Middle frontal gyrus (tissue), 1 donor: ENCODE data around the gene MED12L.

Experiments used
- DNase-seq: peaks from one replicate; pipeline ENCODE4 v3.0.0-alpha.2; 2015; ENCODE audit warnings: low spot score; ENCODE audit errors: extremely low spot score

MED12L gene

DNA sequence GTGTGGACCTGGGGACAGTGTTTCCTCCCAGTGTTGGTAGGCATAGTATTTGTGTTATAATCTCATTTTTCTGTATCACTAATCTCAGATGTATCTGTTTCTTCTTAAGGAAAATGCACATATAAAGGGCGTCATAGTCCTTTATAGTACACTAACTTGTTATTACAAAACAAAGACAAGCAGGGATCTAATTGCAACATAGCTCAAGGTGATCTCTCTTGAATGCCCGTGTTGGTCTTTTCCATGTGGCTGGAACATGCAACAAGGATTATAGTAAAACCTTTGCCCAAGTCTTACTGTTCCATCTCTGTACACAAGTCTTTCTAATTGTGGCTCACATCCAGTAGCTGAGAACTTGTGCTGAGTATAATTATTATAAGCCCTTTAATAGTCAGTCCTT lies 234.7 kb downstream of the MED12L start:
- DNase-seq, result no peak

GRCh38 chr3:151321526-151321925 lies 236.1 kb downstream of the MED12L start:
- DNase-seq, result no peak

DNA sequence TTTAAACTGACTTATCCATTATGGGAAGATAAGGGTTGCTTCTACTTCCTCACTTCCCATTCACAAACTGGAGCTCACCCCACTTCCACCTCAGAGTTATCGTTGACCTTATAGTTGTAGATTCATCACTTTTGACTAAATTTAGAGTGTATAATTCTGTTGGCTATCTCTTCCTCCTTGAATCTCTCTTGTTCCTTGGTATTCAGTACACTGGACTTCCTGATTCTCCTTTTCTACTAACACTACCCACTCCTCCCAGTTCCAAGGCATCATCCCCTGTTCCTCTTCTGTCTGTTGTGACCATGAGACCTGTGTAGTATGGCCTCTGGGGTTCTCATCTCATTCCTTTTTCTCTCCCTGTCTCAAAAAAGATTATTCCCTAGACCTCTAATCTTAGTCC lies 237.0 kb downstream of the MED12L start:
- DNase-seq, result no peak

- DNase-seq, result no peak
Measured at GRCh38 chr3:151327571-151328198, 242.2 kb downstream of the MED12L start.

- no peak for DNase-seq
Measured at GRCh38 chr3:151328298-151328995, 243.0 kb downstream of the MED12L start.

GRCh38 chr3:151329363-151329762 lies 243.9 kb downstream of the MED12L start, which contains the start of gene P2RY13:
TSS of gene P2RY13 (minus strand) at chr3:151329549. CDS start at chr3:151329528, 21 bp downstream.
- no peak for DNase-seq

DNA sequence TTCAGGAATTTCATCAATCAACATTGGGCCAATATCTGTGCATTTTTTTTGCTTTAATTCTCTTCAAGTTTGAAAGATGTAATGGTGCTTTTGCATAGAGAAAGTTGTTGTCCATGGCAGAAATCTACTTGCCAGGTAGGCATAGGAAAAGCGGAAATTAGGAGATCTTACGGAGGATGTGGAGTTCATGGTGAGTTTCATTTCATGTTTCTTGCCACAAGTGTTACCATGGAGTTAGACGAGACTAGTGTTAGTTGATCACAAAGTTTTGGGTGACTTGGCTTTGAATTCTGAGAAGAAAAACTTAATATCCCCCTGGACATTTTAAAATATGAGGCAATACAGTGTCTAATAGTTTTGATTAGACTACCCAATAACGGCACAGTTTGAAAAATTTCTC lies 244.9 kb downstream of the MED12L start:
- no peak for DNase-seq

GRCh38 chr3:151330899-151331298 lies 245.4 kb downstream of the MED12L start:
- DNase-seq, result no peak

GRCh38 chr3:151331696-151332095 lies 246.2 kb downstream of the MED12L start:
- no peak for DNase-seq

GRCh38 chr3:151345859-151346258 lies 260.4 kb downstream of the MED12L start:
- no peak for DNase-seq

DNA sequence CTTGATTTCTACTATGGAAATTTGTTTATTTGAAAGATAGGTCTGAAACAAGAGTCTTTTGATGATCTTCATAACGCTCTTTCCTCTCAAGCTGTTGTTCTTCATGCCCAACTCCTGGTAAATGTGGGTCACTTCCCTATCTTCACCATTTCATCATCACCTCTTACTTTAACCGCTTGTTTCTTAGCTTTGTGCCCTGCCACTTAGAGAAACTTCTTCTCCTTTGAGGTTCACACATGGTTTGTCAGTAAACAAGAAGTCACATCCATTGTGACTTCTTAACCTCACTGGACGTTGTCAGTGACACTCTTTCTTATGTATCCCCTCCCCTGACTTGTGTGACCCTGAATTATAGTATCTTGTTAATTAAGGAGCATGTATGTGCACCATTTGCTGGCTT lies 260.8 kb downstream of the MED12L start:
- DNase-seq, result no peak

- no peak for DNase-seq
Measured at GRCh38 chr3:151347432-151347831, 262.0 kb downstream of the MED12L start.

DNA sequence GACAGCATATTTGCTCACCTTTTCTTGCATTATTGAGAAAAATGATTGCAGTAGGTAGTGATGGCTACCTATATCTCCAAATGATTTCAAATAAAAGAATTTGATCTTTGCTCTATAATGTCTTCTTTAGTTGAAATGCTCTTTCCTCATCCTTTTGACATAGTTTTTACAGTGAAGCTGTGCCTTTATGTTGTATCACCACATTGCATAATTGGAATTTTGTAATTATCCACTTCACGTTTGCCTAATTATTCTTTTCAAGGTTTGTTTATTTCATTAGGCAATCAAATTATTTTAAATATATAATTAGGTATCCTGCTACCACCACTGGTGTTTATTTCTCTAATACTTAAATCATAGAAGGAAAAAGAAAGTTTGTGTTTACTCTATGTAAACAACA lies 265.2 kb downstream of the MED12L start:
- DNase-seq, result no peak

DNA sequence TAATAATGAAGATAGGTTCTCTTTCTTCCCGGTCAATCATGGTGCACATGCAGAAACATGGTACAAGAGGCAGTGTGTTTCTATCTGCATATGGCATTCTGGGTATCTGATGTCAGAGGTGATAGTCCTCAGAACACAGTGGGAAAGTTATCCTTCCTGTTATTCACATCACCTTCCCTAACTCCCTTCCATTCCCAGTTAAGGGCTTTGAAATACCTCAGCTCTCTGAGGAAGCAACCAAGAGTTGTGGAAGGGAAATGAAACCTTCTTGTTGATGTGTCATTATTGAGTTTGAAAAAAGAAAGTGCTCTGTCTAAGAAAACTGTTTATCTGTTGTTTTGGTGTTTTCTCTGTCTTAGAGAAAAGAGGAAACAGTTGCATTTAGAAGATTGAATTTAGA lies 265.8 kb downstream of the MED12L start:
- DNase-seq, result no peak

GRCh38 chr3:151351648-151352047 lies 266.2 kb downstream of the MED12L start:
- no peak for DNase-seq

DNA sequence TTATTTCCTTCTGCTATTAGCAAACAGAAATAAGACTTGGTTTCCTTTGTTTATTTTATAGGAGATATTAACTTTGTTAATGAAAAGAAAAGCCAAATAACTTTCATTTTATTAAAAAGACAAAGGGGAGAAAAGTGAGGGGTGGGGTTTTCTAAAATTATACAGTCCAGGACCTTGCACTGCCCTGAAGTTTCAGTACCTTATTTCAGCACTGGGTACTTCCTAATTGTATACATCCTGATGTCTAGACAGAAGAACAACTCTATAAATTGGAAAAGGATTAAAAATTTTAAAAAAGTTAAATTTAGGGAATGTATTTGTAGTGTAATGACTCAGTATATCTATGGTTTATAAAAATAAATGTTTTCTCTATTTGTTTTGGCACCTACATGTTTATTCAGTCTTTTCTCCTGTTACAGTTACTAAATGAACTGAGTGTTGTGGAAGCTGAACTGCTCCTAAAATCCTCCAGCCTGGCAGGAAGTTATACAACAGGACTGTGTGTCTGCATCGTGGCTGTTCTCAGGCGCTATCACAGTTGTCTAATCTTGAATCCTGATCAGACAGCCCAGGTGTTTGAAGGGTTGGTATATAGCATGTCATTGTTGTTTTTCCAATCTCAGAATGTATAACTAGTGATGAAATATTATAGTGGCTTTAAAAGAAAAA lies 271.5 kb downstream of the MED12L start:
- peak; percentile 28 for DNase-seq

DNA sequence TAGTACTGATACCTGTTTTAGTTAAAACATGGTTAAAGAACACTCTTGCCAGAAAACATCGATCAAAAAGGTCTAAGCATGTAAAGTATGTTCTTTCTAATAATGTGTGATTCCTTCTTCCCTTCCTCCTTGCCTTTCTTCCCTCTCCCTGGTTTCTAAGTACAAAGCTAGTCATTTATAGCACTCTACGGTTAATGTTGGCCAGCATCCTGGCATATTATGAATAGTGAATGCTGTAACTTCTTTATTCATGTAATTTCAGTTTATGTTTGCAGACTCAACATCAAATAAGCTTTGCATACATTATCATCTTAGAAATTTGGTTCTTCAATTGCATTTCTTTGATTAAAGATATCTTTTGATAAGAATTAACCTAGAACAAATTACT lies 272.0 kb downstream of the MED12L start:
- no peak for DNase-seq

- DNase-seq, result no peak
Measured at GRCh38 chr3:151362751-151363174, 277.3 kb downstream of the MED12L start.

DNA sequence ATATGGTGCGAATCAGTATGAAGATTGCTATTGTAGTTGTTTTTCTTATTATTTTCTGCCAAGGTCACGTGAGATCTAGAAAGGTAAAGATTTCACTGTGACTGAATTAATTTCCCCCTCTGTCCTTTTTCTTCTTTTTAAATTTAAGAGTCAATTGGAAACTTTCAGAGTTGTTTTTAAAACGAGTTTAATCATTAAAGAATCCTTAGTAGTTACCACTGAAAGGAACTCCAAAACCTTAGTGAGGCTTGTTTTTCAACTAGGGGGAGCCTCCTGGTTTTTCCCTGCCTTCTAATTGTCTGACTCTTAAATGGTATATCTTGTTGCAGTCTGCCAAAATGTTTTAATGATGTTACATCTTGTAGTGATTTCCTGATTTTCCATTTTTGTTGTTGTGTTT lies 281.5 kb downstream of the MED12L start:
- DNase-seq, result no peak

GRCh38 chr3:151367448-151367847 lies 282.0 kb downstream of the MED12L start:
- no peak for DNase-seq

DNA sequence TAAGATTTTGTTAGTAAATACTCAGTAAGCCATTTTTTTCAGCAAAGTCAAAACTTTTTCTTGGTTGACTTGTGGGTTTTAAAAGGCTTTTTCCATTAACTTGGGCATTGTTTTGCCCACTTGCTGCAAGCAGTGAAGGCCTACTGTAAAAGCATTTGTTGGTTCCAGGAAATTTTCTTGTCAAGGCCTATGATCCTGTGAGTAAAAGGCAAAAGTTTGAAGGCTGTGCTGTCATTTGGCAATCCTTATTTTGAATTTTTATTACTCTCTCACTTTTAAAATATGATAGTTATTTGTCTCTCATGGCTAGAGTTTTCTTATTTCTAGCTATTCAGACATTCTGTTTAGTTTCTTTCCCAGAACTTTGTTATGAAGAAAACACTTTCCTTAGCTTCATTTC lies 286.1 kb downstream of the MED12L start:
- DNase-seq, result no peak

- DNase-seq, result no peak
Measured at GRCh38 chr3:151372063-151372820, 286.8 kb downstream of the MED12L start.
